Right kidney (tissue), 1 donor: ENCODE results near the gene SPTB.

ENCODE experiments used
- DNase-seq: peaks from one replicate; pipeline ENCODE4 v3.0.0-alpha.2; 2016

Gene SPTB

DNA sequence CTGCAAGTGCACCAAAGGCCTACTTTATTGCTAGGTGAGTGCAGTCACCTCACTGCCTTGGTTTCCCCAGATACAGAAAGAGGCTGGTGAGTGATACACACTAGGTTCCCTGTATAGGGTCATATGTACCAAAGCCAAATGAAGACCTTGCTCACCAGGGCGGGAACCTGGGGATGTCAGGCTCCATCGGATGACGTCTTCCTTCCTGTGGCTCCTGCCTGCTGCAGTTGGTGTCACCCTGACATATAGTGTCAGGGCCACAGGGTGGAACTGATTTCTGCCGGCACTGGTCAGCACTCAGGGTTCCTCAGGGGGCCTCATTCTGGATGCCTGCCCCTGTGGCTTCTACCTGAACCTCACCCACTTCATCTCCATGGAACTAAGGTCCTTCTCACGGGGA is 132.4 kb downstream of the SPTB start:
- DNase-seq: no peak

DNA sequence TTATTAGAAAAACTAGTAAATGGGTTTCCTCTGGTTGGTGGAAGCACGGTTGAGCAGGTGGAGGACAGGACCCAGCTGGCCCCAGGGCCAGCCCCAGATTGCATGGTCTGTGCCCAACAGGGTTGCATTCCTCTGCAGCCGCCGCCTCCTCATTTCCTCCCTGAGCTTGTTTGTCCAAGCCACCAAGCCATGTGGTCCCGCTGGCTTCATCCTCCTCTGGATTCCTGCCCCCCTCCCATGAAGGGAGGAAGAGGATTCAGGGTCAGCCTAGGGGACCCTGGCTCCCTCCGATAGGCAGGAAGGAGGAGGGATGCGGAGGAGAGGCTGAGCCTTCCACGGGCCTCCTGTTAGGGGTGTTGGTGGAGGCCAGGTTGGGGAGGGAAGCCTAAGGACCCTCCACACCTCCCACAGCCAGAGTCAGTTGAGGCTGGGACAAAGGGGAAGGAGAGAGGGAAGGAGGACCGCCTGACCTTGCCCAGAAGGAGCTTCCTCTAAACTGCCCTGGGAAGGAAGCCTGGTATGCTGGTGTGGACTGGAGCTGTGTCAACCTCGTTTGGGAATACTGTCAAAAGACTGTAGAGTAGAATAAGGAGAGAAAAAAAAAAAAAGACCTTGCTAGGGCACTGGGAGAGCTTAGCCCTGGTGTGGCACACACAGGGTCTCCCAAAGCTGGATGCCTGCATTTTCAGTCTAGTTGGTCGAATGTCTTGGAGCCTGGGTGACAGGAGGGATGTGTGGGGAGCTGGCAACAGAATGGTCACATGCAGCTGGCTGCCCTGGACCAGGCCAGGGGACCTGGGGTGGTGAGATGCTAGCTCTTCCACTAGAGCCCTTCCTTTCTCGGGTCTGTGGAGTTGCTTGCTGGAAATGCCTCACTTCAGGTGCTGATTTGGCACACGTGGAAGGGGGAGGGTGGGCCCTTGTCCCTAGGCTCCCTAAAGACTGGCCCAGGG is 133.1 kb downstream of the SPTB start:
- peak; percentile 64 for DNase-seq

DNA sequence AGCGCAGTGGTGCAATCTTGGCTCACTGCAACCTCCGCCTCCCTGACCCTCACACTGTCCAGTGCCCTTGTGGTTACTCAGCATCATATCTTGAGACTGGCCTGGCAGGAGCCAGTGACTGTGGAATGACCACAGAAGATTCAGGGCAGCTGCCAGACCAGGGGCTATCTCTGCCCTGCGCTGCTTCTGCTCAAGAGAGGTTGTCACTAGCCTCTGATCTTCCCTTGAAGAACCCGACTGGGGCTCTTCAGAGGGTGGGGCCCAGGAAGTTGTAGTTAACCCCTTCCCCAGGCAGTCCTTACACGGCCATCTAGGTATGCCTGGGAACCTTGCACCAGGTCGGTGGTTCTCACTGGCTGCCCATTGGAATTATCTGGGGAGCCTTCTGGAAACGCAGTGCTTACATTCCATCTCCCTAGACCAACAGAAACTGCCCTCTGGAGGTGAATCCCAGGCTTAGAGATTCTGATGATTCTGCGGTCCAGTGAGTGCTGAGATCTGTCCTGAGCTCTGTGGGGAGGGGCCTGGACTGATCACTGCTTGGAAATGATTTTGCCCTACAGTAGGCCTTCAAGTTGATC is 134.1 kb downstream of the SPTB start:
- peak; percentile 58 for DNase-seq

DNA sequence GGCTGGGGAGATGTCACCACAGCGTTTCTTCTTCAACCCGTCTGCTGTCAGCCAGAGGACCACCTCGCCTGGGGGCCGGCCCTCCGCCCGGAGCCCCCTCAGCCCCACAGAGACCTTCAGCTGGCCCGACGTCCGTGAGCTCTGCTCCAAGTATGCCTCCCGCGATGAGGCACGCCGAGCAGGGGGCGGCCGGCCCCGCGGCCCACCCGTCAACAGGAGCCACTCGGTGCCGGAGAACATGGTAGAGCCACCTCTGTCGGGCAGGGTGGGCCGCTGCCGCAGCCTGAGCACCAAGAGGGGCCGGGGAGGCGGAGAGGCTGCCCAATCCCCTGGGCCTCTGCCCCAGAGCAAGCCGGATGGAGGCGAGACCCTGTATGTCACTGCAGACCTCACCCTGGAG is 136.6 kb downstream of the SPTB start:
- no peak for DNase-seq

DNA sequence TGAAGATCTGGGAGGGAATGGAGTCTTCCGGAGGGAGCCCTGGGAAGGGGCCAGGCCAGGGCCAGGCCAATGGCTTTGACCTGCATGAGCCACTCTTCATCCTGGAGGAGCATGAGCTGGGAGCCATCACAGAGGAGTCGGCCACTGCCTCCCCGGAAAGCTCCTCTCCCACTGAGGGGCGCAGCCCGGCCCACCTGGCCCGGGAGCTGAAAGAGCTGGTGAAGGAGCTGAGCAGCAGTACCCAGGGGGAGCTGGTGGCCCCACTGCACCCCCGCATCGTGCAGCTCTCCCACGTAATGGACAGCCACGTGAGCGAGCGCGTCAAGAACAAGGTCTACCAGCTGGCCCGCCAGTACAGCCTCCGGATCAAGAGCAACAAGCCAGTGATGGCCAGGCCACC is 137.7 kb downstream of the SPTB start:
- no peak for DNase-seq

DNA sequence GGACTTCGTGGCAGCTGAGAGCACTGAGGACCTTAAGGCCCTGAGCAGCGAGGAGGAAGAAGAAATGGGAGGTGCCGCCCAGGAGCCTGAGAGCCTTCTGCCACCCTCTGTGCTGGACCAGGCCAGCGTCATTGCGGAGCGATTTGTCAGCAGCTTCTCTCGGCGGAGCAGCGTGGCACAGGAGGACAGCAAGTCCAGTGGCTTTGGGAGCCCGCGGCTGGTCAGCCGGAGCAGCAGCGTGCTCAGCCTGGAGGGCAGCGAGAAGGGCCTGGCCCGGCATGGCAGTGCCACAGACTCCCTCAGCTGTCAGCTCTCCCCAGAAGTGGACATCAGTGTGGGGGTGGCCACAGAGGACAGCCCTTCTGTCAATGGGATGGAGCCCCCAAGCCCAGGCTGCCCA is 138.5 kb downstream of the SPTB start:
- DNase-seq: no peak

DNA sequence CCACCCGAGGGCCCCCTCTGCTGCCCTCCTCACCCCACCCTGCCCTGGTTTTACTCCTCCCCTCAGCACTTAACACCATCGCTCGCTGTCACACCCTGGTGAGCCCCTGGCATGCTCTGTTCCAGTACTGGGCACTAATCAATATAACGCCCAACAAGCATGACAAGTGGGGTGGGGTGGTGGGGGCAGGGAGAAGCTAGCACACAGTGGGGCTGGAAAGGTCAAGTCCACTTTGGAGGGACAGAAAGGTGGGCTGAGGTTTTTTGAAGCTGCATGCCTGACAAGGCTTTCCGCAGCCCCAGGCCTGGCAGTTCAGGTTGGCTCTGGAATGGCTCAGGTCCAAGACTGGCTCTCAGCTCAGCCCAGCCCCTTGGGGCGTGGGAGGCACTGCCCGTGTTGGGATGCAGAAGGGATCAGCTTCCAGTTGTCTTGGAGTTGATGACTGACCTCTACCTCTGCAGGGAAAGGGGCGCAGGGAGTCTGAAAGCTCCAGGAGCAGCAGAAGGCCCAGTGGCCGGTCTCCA is 141.4 kb downstream of the SPTB start:
- peak; percentile 38 for DNase-seq

DNA sequence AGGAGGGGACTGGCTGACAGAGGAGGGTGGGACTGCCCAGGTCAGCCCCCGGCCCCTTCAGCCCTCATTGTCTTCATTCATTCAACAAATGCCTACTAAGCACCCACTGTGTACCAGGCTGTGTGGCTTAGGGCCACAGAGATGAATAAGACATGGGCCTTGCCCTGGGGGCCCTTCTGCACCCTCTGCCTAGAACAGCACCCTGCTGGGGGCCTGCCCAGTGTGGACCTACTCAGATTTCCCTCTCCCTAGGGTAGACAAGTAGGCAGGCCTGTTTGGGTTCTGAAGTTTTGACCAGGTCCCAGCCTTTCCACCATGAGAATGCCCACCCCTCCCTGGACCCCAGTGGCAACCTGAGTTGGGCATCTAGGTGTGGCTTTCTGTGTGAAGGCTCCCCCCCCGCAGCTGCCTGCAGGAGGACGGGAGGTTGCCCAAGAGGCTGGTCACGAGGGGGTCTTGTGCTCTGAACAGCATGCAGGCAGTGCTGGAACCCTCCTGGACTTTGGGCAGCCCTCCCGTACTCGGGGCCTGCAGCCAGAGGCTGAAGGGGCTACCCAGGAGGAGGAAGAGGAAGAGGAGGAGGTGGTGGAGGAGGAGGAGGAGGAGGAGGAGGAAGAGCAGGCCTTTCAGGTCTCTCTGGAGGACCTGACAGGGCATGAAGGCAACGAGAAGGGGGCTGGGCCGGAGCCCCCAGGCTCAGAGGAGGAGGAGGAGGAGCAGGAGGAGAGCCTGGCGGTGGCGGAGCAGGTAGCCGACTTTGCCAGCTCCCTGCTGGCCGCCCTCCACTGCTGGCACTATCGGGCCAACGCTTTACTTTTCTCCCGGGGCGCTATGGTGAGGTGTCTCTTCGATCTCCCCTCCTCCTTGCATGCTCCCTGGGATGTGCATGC is 142.1 kb downstream of the SPTB start:
- no peak for DNase-seq

DNA sequence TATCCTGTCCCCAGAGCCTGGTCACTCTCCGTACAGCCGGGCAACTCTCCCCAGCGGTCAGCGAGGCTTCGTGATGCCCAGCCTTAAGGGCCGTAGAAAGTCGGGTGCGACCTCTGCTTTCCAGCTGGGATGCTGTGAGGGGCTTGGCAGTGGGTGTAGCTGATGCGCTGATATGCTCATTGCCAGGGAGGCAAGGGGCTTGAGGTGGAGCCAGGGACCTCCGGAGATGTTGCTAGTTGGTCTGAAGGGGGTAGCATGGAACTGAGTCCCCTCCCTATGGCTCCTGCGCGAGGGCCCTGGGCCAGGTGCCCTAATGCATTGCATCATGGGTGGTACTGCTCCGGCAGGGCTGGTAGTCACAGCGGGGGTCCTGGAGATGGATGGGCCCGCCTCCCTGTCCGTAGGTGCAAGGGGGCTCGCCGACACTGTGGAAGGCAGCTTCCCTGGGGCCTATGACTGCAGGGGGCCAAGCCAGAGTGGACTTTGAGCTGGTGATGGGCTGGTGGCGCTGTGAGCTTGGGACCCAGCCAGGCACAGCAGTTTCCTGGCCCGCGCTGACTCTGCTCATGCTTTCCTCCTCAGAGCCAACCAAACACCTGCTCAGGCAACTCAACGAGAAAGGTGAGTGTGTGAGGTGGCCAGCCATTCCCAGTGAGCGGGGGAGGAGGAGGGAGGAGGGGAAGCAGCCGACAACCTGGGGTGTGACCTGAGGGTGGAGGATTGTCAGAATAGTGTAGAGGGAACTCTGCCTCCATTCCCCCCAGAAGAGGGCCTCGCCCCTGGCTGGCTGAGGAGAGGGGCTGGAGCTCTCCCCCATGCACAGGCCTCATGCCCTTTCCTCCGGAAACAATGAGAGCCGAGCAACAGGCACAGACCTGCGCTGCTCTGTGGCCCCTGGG is 143.2 kb downstream of the SPTB start:
- DNase-seq: peak; percentile 55

DNA sequence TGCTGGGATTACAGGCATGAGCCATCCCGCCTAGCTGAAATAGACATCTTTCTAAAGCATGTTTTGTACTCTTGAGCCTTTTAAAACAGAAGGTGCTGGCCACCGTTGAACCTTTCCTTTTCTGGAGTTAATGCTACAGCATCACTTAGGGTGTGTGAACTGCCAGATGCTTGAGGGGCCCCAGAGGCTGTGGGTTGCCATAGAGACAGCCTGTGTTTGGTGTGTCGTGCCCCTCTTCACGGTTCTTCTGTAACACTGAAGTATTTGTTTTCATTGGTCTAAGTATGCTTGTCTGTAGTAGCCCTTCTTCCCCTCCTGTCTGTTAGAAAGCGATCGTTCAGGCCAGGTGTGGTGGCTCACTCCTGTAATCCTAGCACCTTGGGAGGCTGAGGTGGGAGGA is 144.7 kb downstream of the SPTB start:
- no peak for DNase-seq

DNA sequence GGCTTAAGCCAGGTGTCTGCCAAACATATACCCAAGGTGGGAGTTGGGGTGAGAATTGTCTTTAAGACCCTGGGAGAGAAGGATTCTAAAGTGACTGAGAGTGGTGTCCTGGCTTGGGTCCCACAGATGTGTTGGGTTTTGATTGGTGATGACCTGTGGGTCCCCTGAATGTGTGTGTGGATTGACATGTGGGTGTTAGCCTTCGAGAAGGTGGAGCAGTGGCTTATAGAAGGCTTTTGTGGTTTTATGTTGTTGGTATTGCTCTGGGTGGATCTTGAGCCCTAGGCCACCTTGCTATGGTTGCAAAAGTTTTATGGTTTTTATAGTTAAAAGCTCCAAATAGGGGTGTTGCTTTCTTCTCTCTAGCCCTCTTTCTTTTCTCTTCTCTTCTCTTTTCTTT is 145.8 kb downstream of the SPTB start:
- no peak for DNase-seq

DNA sequence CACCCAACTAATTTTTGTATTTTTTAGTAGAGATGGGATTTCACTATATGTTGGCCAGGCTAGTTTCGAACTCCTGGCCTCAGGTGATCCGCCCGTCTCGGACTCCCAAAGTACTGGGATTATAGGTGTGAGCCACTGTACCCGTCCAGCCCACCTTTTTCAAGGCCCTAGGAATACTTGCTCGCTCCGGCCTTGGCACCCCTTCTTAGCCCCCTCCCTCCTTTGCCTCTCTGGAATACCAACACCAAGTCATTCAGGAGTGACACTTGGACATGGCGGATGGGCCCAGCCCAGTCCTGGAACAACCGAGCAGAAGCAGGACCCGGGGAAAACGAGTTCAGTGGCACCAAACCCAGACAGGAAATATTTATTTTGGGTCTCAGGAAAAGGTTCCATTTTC is 146.4 kb downstream of the SPTB start:
- no peak for DNase-seq

DNA sequence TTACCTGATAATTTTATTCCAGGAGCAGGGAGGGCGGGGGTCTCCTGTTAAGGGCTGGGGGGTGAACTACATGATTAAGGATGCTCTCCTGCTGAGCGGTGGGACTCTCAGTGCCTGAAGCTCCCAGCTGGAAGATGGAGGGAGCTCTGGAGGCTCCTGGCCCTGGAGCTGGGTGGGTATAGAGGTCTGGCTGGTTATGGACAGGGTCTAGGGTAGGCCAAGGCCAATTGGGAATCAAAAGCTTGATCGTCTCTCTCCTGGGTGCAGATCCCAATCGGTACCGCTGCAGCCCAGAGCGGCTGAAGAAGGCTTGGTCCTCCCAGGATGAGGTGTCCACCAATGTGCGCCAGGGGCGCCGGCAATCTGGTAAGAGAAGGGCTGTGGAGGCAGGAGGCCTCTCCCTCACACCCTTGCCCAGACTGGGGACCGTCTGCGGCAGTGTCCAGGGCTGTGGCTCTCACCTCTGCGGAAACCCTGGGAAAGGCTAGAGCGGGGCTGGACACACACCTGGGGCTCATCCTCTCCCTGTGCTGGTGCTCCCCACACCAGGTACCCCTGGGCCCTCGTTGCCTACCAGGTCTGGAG is 147.1 kb downstream of the SPTB start:
- DNase-seq: no peak

DNA sequence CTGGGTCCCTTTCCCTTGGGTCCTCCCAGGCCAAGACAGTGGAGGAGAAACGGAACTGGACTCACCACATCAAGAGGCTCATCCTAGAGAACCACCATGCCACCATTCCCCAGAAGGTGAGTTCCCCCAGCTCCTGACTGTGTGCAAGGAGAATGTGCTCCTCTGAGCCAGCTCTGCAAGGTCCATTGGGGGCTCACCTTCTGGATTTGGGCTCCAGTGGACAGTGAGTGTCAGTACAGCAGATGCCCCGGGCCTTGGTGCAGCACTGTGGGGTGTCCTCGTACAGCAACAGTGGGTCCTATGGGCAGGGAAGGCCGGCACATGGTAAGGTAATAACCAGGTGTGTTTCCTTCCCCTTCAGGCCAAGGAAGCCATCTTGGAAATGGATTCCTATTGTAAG is 147.6 kb downstream of the SPTB start:
- DNase-seq: no peak

DNA sequence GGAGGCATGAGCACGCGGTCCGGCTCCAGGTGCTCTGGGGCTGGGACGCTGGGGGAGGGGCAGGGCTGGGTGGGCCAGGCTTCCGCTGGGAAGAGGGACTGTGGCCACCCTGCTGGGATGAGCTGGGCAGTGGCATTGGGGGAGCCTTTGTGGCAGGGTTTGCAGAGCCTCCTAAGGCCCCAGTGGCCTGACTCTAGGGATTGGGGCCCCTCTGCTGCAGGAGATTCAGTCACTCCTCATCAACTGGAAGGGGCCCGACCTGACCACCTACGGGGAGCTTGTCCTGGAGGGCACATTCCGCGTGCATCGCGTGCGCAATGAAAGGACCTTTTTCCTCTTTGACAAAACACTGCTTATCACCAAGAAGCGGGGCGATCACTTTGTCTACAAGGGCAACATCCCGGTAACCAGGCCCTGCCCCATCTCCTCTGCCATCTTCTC is 148.5 kb downstream of the SPTB start:
- DNase-seq: no peak

DNA sequence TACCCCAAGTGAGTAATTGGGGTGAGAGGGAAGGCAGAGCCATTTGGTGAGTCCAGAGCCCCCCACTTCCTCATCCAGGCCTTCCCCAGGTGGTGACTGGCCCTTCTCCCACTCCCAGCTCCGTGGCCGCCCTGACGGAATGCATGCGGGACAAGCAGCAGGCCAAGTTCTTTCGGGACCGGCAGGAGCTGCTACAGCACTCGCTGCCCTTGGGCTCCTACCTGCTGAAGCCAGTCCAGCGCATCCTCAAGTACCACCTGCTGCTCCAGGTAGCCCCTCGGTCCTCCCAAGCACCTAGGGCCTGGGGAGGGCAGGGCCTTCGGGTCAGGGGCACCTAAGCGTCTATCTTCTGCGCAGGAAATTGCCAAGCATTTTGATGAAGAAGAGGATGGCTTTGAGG is 149.0 kb downstream of the SPTB start:
- DNase-seq: no peak

DNA sequence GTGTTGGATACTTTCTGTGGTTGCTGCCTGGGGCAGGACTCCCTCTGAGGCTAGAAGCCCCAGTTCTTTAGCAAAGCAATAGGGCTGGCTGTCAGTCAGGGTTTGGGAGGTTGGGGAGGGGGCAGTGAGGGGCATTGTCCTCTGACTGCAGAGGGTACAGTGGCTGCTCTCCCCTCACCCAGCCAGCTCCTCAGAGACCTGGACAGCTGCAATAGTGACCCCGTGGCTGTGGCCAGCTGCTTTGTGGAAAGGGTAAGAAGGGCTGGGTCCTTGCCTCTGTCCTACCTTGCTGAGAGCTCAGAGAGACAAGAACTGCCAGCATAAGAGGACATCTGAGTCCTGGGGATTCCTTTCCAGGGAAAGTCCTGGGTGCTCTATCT is 149.7 kb downstream of the SPTB start:
- no peak for DNase-seq

DNA sequence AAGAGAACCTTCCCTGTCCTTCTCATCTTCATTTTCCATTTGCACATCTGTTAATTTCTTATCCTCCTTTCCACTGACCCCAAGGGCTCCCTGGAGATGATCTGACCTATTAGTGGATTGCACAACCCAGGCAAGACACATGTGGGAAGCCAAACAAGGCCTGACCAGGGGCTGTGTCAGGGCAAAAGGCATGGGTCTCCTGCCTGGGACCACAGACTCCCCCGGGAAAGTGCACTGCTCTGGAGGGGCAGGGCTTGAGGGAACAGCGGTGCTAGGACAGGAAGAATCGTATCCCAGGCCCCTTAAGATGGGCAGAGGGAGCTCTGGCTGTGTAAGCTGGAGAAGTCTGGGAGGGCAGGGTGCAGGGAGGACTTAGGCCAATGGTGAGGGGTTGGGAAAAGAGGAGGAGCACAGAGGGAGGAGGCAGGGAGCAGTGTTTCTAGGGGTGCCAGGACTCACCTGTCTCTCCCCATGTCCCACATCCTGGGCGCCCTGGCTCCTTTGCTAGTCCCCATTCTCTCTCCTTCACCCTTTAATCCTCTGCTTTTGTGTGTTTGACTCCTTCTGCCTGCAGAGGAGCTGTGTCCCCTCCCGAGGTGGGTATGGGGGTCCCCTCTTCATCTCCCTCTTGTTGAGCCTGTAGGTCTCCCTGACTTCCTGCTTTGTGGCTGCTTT is 150.2 kb downstream of the SPTB start:
- DNase-seq: no peak

DNA sequence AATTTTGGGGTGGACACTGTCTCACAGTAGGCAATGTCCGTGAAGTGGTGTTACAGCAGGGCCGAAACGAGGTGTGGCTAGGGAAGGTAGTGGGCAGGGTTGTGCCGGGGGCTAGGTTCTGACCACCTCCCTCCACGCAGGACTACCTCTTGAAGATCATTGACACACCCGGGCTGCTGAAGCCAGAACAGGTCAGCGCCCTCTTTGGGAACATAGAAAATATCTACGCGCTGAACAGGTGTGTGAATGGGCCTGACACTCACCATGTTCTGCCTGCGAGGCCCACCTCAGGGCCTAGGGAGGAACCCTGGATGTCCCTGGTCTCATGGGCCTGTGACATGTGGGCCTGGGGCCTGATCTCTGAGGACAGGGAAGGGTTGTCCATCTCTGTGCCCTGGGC is 150.9 kb downstream of the SPTB start:
- no peak for DNase-seq

DNA sequence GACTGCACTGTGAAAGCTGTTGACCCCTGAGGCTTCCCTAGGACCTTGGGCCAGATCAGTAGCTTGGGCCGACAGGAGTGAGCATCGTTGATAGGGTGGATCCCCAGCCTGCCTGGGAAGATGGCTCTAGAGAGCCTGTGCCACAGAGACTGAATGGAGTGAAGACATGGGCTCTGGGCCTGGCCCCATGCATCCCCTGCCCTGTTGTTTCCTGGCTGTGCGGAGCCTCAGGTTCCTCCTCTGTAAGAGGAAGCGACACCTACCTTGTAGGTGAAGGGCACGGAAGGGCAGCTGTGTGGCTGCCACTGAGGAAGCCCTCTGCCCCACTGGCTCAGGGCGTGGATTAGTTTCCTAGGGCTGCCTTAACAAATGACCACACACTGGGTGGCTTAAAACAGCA is 151.6 kb downstream of the SPTB start:
- no peak for DNase-seq
